Spleen (tissue), 11 donors: Measurements from ENCODE around the gene AHI1. TPM values are rescaled to one million over a fixed set of nuclear protein-coding genes. Genes with fewer than 3 reads are reported as not detected.

ENCODE experiments used
- DNase-seq: peaks from one replicate; pipeline ENCODE4 v3.0.0-alpha.2; 2020
- H3K27ac ChIP-seq, 8 donors: fragments of 200-600 bp; sonication (generic) in 7 of 8; 1 replicate in 4 of 8; 2 replicates in 4 of 8; pipeline versions ENCODE4 v1.5.0 to v1.8.0; 2016 to 2021; ENCODE audit warnings: inconsistent platforms in 4 of 8, mild to moderate bottlenecking in 4 of 8, moderate library complexity in 1 of 8
- H3K27me3 ChIP-seq, 7 donors: fragments of 200-600 bp; sonication (generic) in 6 of 7; replicated peaks in 1 of 7; 1 replicate in 4 of 7; 2 replicates in 3 of 7; pipeline versions ENCODE4 v1.5.0 to v1.8.0; 2016 to 2021; ENCODE audit warnings: inconsistent platforms in 3 of 7, mild to moderate bottlenecking in 1 of 7
- H3K36me3 ChIP-seq, 6 donors: fragments of 200-600 bp; sonication (generic) in 5 of 6; 1 replicate in 4 of 6; 2 replicates in 2 of 6; pipeline versions ENCODE4 v1.5.0 to v1.8.0; 2016 to 2021; ENCODE audit warnings: inconsistent platforms in 2 of 6
- H3K4me1 ChIP-seq, 6 donors: fragments of 200-600 bp; sonication (generic) in 5 of 6; 1 replicate in 3 of 6; 2 replicates in 3 of 6; pipeline versions ENCODE4 v1.5.0 to v1.8.0; 2016 to 2021; ENCODE audit warnings: inconsistent platforms in 3 of 6
- H3K4me3 ChIP-seq, 8 donors: fragments of 200-600 bp; sonication (generic) in 7 of 8; 1 replicate in 4 of 8; 2 replicates in 4 of 8; pipeline versions ENCODE4 v1.5.0 to v1.8.0; 2016 to 2021; ENCODE audit warnings: inconsistent platforms in 4 of 8, mild to moderate bottlenecking in 4 of 8, moderate library complexity in 2 of 8
- H3K9me3 ChIP-seq, 8 donors: fragments of 200-600 bp; sonication (generic) in 7 of 8; 1 replicate in 4 of 8; 2 replicates in 4 of 8; pipeline versions ENCODE4 v1.5.0 to v1.8.0; 2016 to 2021; ENCODE audit warnings: inconsistent platforms in 4 of 8
- CTCF ChIP-seq, 11 experiments: fragments of 200-600 bp in 7 of 11; fragments of 450-650 bp in 4 of 11; sonication (generic) in 4 of 11; IDR thresholded peaks in 8 of 11; conservative IDR thresholded peaks in 3 of 11; 1 replicate in 7 of 11; 2 replicates in 4 of 11; pipeline versions ENCODE4 v1.4.0 to v1.8.0; 2016 to 2021; ENCODE audit warnings: antibody characterized with exemption in 11 of 11, inconsistent platforms in 4 of 11, mild to moderate bottlenecking in 1 of 11
- POLR2A ChIP-seq, 3 donors: fragments of 450-650 bp; IDR thresholded peaks; one replicate each; pipeline ENCODE4 v1.5.1; 2017; ENCODE audit warnings: antibody characterized with exemption in 3 of 3, mild to moderate bottlenecking in 1 of 3
- POLR2AphosphoS5 ChIP-seq, 3 donors: sonication (generic); formaldehyde crosslinking; IDR thresholded peaks; one replicate each; pipeline ENCODE4 v1.5.1; 2017; ENCODE audit warnings: antibody characterized with exemption in 3 of 3
- WGBS, 5 donors: extraction: QIAGEN DNeasy Blood & Tissue Kit in 3 of 5; methylation state at CpG; one replicate each; pipeline versions ENCODE4 v1.1.5 to v1.1.7; 2013 to 2018; 5-methylcytosine and 5-hydroxymethylcytosine counted together
- intact Hi-C: fragments of 100-400 bp; cut with DNase I; formaldehyde crosslinking; loops from one replicate; pipeline ENCODE4 v1.15.0; 2023; ENCODE audit warnings: low total_unique reads
- microRNA-seq, 3 donors: library from miRNA; unstranded; fragments of <30 nt; microRNA quantifications; one replicate each; pipeline versions ENCODE4 to v1.1.0, GENCODE V29; 2019 to 2020
- polyA plus RNA-seq, 3 donors: library from polyadenylated mRNA; stranded (reverse); fragments of 200-250 nt; gene quantifications; one replicate each; pipeline ENCODE4 v1.2.1, GENCODE V29; 2013
- small RNA-seq, 4 donors: library from RNA; depleted of rRNA; stranded (forward); fragments of <200 nt; gene quantifications; one replicate each; pipeline ENCODE3, GENCODE V24; 2016
- total RNA-seq, 7 donors: library from RNA; depleted of rRNA in 3 of 7; stranded (reverse); fragments of >200 nt in 3 of 7; fragmentation: NEBNext Ultra II Directional in 4 of 7; extraction: Animal tissue kit (Norgen Biotek cat#: 25700) in 4 of 7; gene quantifications; one replicate each; pipeline versions ENCODE4 v1.1.0 to v1.2.1, GENCODE V29; 2016 to 2021
- donor health status: healthy with polysubstance abuse.
- donor health status: DM: no; HTN: no; CAD: no; lungs with moderate emphysema.
- donor health status: DM: no; HTN: no; CAD: no.
- donor health status: Bipolar disorder and iron deficiency.
- donor health status: healthy.
- donor health status: DM: no; HTN: no; CAD: no.
- donor health status: DM: yes; HTN: yes; CAD: no.

Gene AHI1
- total and polyA plus RNA-seq, 10 donors = 3.6 to 21.8 (median 16.9) TPM

- TF ChIP-seq POLR2AphosphoS5 (IDR thresholded peaks at IDR 0.05) = no peak
- no peak for TF ChIP-seq CTCF (IDR thresholded peaks at IDR 0.05 in 8 of 11, conservative IDR thresholded peaks at IDR 0.05 in 3 of 11)
- no peak for TF ChIP-seq POLR2A (IDR thresholded peaks at IDR 0.05)
- no peak overlapping the region for H3K4me3 ChIP-seq
- no peaks in the 10 kb centered on the region for H3K9me3 ChIP-seq
- H3K4me1 ChIP-seq = no peaks in the 10 kb centered on the region
- intact Hi-C loops = no loop called here
- no peak overlapping the region for H3K27ac ChIP-seq
- no peaks in the 10 kb centered on the region for H3K27me3 ChIP-seq
- no peaks in the 10 kb centered on the region for H3K36me3 ChIP-seq
- WGBS, 5 donors = 79 to 96% (median 88%) methylated on average over 1 of the region's 1 CpG
- DNase-seq = no peak
These were observed 261.2 kb downstream of the AHI1 start for GRCh38 chr6:135236319-135236718.

- H3K27ac ChIP-seq = no peak overlapping the region
These were observed 261.8 kb downstream of the AHI1 start for GRCh38 chr6:135235716-135236115.

GRCh38 chr6:135234492-135234780, 263.1 kb downstream of the AHI1 start:
- Histone ChIP-seq H3K27ac (no peak overlapping the region), H3K4me3 (no peak overlapping the region), H3K27me3 (no peaks in the 10 kb centered on the region), H3K4me1 (no peaks in the 10 kb centered on the region), H3K36me3 (no peaks in the 10 kb centered on the region), H3K9me3 (no peaks in the 10 kb centered on the region)
- no peak for TF ChIP-seq POLR2AphosphoS5 (IDR thresholded peaks at IDR 0.05)
- TF ChIP-seq POLR2A (IDR thresholded peaks at IDR 0.05) = no peak
- no peak for TF ChIP-seq CTCF (IDR thresholded peaks at IDR 0.05 in 8 of 11, conservative IDR thresholded peaks at IDR 0.05 in 3 of 11)
- no peak for DNase-seq
- intact Hi-C loops = no loop called here
- whole genome bisulfite sequencing, 5 donors = 49 to 69% (median 56%) methylated on average over 1 of the region's 1 CpG

More at GRCh38 chr6:135235716-135236115, 261.8 kb downstream of the AHI1 start:
- Histone ChIP-seq H3K4me1 (no peaks in the 10 kb centered on the region), H3K27me3 (no peaks in the 10 kb centered on the region), H3K9me3 (no peaks in the 10 kb centered on the region), H3K4me3 (no peak overlapping the region), H3K36me3 (no peaks in the 10 kb centered on the region)
- intact Hi-C loops = no loop called here
- no peak for DNase-seq
- WGBS, 5 donors = 66 to 78% (median 73%) methylated on average over 5 of the region's 5 CpGs
- no peak for TF ChIP-seq POLR2AphosphoS5 (IDR thresholded peaks at IDR 0.05)
- no peak for TF ChIP-seq CTCF (IDR thresholded peaks at IDR 0.05 in 8 of 11, conservative IDR thresholded peaks at IDR 0.05 in 3 of 11)
- TF ChIP-seq POLR2A (IDR thresholded peaks at IDR 0.05) = no peak

- WGBS, 5 donors = 59 to 75% (median 66%) methylated on average over 4 to 5 of the region's 5 CpGs
These were observed 263.7 kb downstream of the AHI1 start for GRCh38 chr6:135233686-135234491.

More at GRCh38 chr6:135233686-135234491, 263.7 kb downstream of the AHI1 start:
- Histone ChIP-seq H3K36me3 (no peaks in the 10 kb centered on the region), H3K9me3 (no peaks in the 10 kb centered on the region), H3K27ac (no peak overlapping the region), H3K4me3 (no peak overlapping the region), H3K4me1 (no peaks in the 10 kb centered on the region), H3K27me3 (no peaks in the 10 kb centered on the region)
- no peak for DNase-seq
- TF ChIP-seq POLR2A (IDR thresholded peaks at IDR 0.05) (no peak), POLR2AphosphoS5 (IDR thresholded peaks at IDR 0.05) (no peak), CTCF (IDR thresholded peaks at IDR 0.05 in 8 of 11, conservative IDR thresholded peaks at IDR 0.05 in 3 of 11) (no peak)
- intact Hi-C loops = no loop called here

Small RNAs within 50 kb of the gene (microRNA-seq; reads per million reads assigned to microRNA genes)
- 0 reads per million in 3 donors for gene MIR548A2

Small RNAs within 50 kb of the gene (small RNA-seq; reads per million reads assigned to genes)
- 0 reads per million in 4 donors for gene MIR548A2
- 0 reads per million in 4 donors for gene RF00019
